WTC11 (cell line): ENCODE data around the gene ACBD7. TPM values are rescaled to one million over a fixed set of nuclear protein-coding genes. Genes with fewer than 3 reads are reported as not detected.
A peak's percentile ranks its signal among the peaks of the same experiment; 100 is the strongest.

Source experiments
- ATAC-seq: fragments of 200-7000 bp; cut with Tn5 transposase; 2 replicates; pipeline ENCODE4 v1.10.0; 2021; ENCODE audit warnings: mild to moderate bottlenecking, moderate library complexity
- CTCF ChIA-PET: fragments of 300-600 bp; sonication (Branson Sonifier 250); formaldehyde crosslinking; loops from one replicate; lab custom pipeline; 2021; ENCODE audit warnings: antibody characterized with exemption; lab: Charles Lee
- POLR2A ChIA-PET: fragments of 350-600 bp; sonication (Branson Sonifier 250); formaldehyde crosslinking; loops from one replicate; lab custom pipeline; 2021; ENCODE audit warnings: antibody characterized with exemption; lab: Charles Lee
- DNase-seq: peaks from one replicate; pipeline ENCODE4 v3.0.0; 2021; ENCODE audit warnings: low spot score
- H3K27ac Mint-ChIP-seq: 2 replicates; pipeline ENCODE4 v1.8.0; 2021; ENCODE audit warnings: mixed read lengths
- H3K27me3 Mint-ChIP-seq: 2 replicates; pipeline ENCODE4 v1.8.0; 2021; ENCODE audit warnings: low read depth, mild to moderate bottlenecking, moderate library complexity, mixed read lengths
- H3K36me3 Mint-ChIP-seq: 2 replicates; pipeline ENCODE4 v1.8.0; 2021; ENCODE audit warnings: mixed read lengths
- H3K4me1 Mint-ChIP-seq: 2 replicates; pipeline ENCODE4 v1.8.0; 2022; ENCODE audit warnings: mixed read lengths
- H3K4me3 Mint-ChIP-seq: 2 replicates; pipeline ENCODE4 v1.8.0; 2021; ENCODE audit warnings: mild to moderate bottlenecking, moderate library complexity, mixed read lengths
- H3K9me3 Mint-ChIP-seq: 2 replicates; pipeline ENCODE4 v1.8.0; 2021; ENCODE audit warnings: mixed read lengths
- ESRRA ChIP-seq: sonication (generic); formaldehyde crosslinking; IDR thresholded peaks from 2 replicates; pipeline ENCODE4 v1.8.1; 2022; ENCODE audit warnings: mild to moderate bottlenecking, missing genetic modification reagents, borderline replicate concordance
- GABPB1 ChIP-seq: sonication (generic); formaldehyde crosslinking; IDR thresholded peaks from 2 replicates; pipeline ENCODE4 v1.8.1; 2023; ENCODE audit warnings: mild to moderate bottlenecking, missing genetic modification reagents
- IRF2 ChIP-seq: sonication (generic); formaldehyde crosslinking; IDR thresholded peaks from 2 replicates; pipeline ENCODE4 v1.8.0; 2022; ENCODE audit warnings: low read depth, missing genetic modification reagents, borderline replicate concordance
- NFYB ChIP-seq: sonication (generic); formaldehyde crosslinking; conservative IDR thresholded peaks from 2 replicates; pipeline ENCODE4 v1.8.0; 2022; ENCODE audit warnings: low read depth, missing genetic modification reagents
- PRRX2 ChIP-seq: fragments of 250-450 bp; sonication (Bioruptor Pico); IDR thresholded peaks from 2 replicates; pipeline ENCODE4 v1.8.0; 2021; ENCODE audit warnings: mild to moderate bottlenecking
- RORB ChIP-seq: fragments of 250-450 bp; sonication (Bioruptor Pico); IDR thresholded peaks from 2 replicates; pipeline ENCODE4 v1.9.0; 2021; ENCODE audit warnings: mild to moderate bottlenecking
- SOX15 ChIP-seq: fragments of 250-450 bp; sonication (Bioruptor Pico); IDR thresholded peaks from 2 replicates; pipeline ENCODE4 v1.9.0; 2021; ENCODE audit warnings: mild to moderate bottlenecking
- TEAD1 ChIP-seq: sonication (generic); formaldehyde crosslinking; IDR thresholded peaks from 2 replicates; pipeline ENCODE4 v1.8.0; 2022; ENCODE audit warnings: mild to moderate bottlenecking, missing genetic modification reagents
- ZBTB21 ChIP-seq: sonication (generic); formaldehyde crosslinking; IDR thresholded peaks from 2 replicates; pipeline ENCODE4 v1.8.1; 2023; ENCODE audit warnings: mild to moderate bottlenecking, missing genetic modification reagents, borderline replicate concordance
- ZNF138 ChIP-seq: sonication (generic); formaldehyde crosslinking; conservative IDR thresholded peaks from 2 replicates; pipeline ENCODE4 v1.8.1; 2022; ENCODE audit warnings: mild to moderate bottlenecking, moderate library complexity, missing genetic modification reagents
- ZNF232 ChIP-seq: sonication (generic); formaldehyde crosslinking; IDR thresholded peaks from 2 replicates; pipeline ENCODE4 v1.8.0; 2022; ENCODE audit warnings: mild to moderate bottlenecking, missing genetic modification reagents
- ZNF416 ChIP-seq: fragments of 250-450 bp; sonication (Bioruptor Pico); IDR thresholded peaks from 2 replicates; pipeline ENCODE4 v1.9.0; 2021; ENCODE audit warnings: mild to moderate bottlenecking, inconsistent platforms
- total RNA-seq: library from RNA; stranded (reverse); gene quantifications from 3 replicates; pipeline ENCODE4 v1.2.3, GENCODE V29; 2021
- TF ChIP-seq, protein P1 (sequence below): sonication (generic); formaldehyde crosslinking; IDR thresholded peaks from 2 replicates; pipeline ENCODE4 v1.8.0; 2022; ENCODE audit warnings: mild to moderate bottlenecking, missing genetic modification reagents
- TF ChIP-seq, protein P2 (sequence below): sonication (generic); formaldehyde crosslinking; IDR thresholded peaks from 2 replicates; pipeline ENCODE4 v1.8.1; 2022; ENCODE audit warnings: mild to moderate bottlenecking, moderate library complexity, missing genetic modification reagents
- TF ChIP-seq, protein P3 (sequence below): sonication (generic); formaldehyde crosslinking; IDR thresholded peaks from 2 replicates; pipeline ENCODE4 v1.8.1; 2023; ENCODE audit warnings: mild to moderate bottlenecking, moderate library complexity, missing genetic modification reagents
- TF ChIP-seq, protein P4 (sequence below): fragments of 250-450 bp; sonication (Bioruptor Pico); conservative IDR thresholded peaks from 2 replicates; pipeline ENCODE4 v1.9.0; 2021; ENCODE audit warnings: mild to moderate bottlenecking
- TF ChIP-seq, protein P5 (sequence below): sonication (generic); formaldehyde crosslinking; conservative IDR thresholded peaks from 2 replicates; pipeline ENCODE4 v1.8.1; 2023; ENCODE audit warnings: mild to moderate bottlenecking, low read depth, missing genetic modification reagents, moderate library complexity

Gene ACBD7
- total RNA-seq, 1 experiment from 2014 or later: 10.0 TPM

DNA sequence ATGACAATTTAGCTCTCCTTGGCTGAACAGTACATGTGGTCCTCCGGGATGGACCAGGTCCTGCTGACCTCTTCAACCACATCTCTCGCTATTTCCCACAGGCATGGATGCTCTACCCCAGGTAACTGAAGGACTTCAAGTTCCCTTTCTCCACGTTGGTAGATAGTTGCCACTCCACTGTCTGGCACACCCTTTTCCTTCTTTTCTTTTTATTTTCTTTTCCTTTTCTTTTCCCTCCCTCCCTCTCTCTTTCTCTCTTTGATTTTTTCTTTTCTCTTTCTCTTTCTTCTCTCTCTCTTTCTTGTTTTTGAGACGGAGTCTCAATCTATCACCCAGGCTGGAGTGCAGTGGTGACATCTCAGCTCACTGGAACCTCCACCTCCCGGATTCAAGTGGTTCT, 2.8 kb upstream of the ACBD7 start (continued):
- TF ChIP-seq, protein P1, sequence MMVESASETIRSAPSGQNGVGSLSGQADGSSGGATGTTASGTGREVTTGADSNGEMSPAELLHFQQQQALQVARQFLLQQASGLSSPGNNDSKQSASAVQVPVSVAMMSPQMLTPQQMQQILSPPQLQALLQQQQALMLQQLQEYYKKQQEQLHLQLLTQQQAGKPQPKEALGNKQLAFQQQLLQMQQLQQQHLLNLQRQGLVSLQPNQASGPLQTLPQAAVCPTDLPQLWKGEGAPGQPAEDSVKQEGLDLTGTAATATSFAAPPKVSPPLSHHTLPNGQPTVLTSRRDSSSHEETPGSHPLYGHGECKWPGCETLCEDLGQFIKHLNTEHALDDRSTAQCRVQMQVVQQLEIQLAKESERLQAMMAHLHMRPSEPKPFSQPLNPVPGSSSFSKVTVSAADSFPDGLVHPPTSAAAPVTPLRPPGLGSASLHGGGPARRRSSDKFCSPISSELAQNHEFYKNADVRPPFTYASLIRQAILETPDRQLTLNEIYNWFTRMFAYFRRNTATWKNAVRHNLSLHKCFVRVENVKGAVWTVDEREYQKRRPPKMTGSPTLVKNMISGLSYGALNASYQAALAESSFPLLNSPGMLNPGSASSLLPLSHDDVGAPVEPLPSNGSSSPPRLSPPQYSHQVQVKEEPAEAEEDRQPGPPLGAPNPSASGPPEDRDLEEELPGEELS: no peak
- no peak for TF ChIP-seq PRRX2 (CRISPR knock-in tag)
- TF ChIP-seq, protein P2, sequence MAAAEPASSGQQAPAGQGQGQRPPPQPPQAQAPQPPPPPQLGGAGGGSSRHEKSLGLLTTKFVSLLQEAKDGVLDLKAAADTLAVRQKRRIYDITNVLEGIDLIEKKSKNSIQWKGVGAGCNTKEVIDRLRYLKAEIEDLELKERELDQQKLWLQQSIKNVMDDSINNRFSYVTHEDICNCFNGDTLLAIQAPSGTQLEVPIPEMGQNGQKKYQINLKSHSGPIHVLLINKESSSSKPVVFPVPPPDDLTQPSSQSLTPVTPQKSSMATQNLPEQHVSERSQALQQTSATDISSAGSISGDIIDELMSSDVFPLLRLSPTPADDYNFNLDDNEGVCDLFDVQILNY (CRISPR knock-in tag): no peak

DNA sequence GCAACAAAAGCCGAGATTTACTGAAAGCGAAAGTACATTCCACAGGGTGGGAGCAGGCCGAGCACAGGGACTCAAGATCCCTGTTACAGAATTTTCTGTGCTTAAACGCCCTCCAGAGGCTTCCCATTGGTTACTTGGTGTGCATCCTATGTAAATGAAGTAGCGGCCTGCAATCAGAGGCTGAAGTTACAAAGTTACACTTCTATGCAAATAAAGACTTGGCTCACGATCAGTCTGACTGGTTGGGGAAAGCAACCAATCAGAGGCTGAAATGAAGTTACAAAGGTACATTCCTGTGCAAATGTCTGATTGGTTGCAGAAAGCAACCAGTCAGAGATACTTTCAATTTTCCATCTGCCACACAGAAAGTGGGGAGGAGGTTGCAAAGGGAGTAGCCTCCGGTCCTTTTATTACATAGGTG, 4.1 kb downstream of the ACBD7 start:
- Mint-ChIP-seq H3K9me3 (no peaks in the 10 kb centered on the region), H3K27ac (peak overlapping the region; percentile 65), H3K4me1 (peaks cover 16% of the 10 kb centered on the region), H3K36me3 (peaks cover 2% of the 10 kb centered on the region; the same call in 1 of the 2 replicates), H3K27me3 (peaks cover 3% of the 10 kb centered on the region; the same call in 1 of the 2 replicates), H3K4me3 (no peak overlapping the region)
- ChIA-PET CTCF (no interaction called here), POLR2A (no interaction called here)
- peak; percentile 69 for TF ChIP-seq NFYB (CRISPR knock-in tag)
- TF ChIP-seq, protein P3, sequence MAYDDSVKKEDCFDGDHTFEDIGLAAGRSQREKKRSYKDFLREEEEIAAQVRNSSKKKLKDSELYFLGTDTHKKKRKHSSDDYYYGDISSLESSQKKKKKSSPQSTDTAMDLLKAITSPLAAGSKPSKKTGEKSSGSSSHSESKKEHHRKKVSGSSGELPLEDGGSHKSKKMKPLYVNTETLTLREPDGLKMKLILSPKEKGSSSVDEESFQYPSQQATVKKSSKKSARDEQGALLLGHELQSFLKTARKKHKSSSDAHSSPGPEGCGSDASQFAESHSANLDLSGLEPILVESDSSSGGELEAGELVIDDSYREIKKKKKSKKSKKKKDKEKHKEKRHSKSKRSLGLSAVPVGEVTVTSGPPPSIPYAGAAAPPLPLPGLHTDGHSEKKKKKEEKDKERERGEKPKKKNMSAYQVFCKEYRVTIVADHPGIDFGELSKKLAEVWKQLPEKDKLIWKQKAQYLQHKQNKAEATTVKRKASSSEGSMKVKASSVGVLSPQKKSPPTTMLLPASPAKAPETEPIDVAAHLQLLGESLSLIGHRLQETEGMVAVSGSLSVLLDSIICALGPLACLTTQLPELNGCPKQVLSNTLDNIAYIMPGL: no peak
- TF ChIP-seq ZBTB21 (CRISPR knock-in tag): no peak
- TF ChIP-seq IRF2 (CRISPR knock-in tag): no peak
- TF ChIP-seq GABPB1 (CRISPR knock-in tag): 0 out of 2 replicates have a peak, but pooled peaks have one; percentile 34
- no peak for TF ChIP-seq ZNF138
- no peak for TF ChIP-seq SOX15 (CRISPR knock-in tag)
- TF ChIP-seq, protein P4, sequence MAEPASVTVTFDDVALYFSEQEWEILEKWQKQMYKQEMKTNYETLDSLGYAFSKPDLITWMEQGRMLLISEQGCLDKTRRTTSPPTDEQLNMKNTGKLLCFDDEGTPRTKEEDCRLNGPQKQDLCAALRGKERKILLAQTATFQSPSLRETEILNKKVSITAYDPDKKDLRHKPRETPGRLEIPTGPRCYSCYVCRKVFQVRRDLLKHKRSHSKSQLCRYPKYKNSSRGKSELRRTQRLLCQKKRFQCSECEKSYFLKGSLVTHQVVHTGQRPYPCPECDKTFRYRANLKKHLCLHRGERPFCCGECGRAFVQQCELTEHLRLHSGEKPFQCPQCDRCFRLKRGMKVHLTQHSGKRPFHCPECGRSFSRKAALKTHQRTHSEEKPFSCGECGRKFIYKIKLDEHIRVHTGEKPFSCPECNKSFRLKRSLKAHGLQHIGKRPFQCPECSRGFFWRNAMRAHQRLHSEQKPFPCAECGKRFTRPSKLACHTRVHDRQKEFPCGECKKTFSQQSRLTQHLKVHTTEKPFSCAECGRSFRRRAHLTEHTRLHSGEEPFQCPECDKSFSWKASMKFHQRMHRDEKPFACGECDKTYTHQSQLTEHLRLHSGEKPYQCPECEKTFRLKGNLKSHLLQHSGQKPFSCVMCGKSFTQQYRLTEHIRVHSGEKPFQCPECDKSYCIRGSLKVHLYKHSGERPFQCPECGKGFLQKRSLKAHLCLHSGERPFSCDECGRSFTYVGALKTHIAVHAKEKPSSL: no peak
- peak; percentile 43 for ATAC-seq
- peak; percentile 24 for DNase-seq

DNA sequence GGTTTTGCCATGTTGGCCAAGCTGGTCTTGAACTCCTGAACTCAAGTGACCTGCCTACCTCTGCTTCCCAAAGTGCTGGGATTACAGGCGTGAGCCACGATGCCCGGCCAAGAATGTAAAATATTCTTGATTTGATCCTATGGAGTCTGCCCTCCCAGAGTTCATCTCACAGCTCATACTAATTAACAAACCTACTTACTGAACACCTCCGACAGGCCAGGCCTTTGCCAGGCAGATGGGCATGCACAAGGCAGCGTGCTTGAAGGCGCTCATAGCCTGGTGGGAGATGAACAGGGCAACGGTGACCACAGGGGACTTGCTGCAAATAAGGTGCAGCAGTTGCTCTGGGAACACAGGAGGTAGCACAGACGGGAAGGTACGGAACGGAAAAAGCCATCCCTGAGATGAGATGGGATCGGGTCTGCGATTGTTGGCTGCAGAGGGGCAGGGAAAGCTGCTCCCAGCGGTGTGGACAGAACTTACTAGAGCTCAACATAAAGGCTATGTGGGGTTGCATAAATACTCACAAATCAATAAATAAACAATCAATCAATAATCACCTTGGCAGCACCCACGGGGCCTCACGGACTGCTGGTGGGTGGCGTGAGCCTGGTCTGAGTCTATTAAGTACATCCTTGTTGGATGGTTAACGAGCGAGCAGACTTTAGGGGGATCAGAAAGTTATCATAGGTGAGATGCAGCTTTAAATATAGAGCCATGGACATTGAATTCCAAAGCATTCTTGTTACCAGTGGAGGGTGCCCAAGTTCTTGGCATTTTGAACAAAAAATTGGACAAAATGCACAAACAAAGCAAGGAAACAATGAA, 4.7 kb downstream of the ACBD7 start:
- H3K4me1 Mint-ChIP-seq: peaks cover 16% of the 10 kb centered on the region
- peaks cover 2% of the 10 kb centered on the region; the same call in 1 of the 2 replicates for H3K36me3 Mint-ChIP-seq
- no peak for TF ChIP-seq TEAD1
- no peak for TF ChIP-seq ZNF232 (CRISPR knock-in tag)
- TF ChIP-seq, protein P5, sequence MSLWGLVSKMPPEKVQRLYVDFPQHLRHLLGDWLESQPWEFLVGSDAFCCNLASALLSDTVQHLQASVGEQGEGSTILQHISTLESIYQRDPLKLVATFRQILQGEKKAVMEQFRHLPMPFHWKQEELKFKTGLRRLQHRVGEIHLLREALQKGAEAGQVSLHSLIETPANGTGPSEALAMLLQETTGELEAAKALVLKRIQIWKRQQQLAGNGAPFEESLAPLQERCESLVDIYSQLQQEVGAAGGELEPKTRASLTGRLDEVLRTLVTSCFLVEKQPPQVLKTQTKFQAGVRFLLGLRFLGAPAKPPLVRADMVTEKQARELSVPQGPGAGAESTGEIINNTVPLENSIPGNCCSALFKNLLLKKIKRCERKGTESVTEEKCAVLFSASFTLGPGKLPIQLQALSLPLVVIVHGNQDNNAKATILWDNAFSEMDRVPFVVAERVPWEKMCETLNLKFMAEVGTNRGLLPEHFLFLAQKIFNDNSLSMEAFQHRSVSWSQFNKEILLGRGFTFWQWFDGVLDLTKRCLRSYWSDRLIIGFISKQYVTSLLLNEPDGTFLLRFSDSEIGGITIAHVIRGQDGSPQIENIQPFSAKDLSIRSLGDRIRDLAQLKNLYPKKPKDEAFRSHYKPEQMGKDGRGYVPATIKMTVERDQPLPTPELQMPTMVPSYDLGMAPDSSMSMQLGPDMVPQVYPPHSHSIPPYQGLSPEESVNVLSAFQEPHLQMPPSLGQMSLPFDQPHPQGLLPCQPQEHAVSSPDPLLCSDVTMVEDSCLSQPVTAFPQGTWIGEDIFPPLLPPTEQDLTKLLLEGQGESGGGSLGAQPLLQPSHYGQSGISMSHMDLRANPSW (CRISPR knock-in tag): no peak
- TF ChIP-seq GABPB1 (CRISPR knock-in tag): no peak
- TF ChIP-seq ESRRA (CRISPR knock-in tag): no peak
- TF ChIP-seq RORB: no peak
- TF ChIP-seq ZNF416 (CRISPR knock-in tag): no peak
- H3K27ac Mint-ChIP-seq: peak overlapping the region; percentile 65
- ChIA-PET CTCF (no interaction called here), POLR2A (no interaction called here)
- ATAC-seq (no peak), DNase-seq (no peak)
- H3K4me3 Mint-ChIP-seq: no peak overlapping the region; the same call in 1 of the 2 replicates
- H3K27me3 Mint-ChIP-seq: peaks cover 3% of the 10 kb centered on the region; the same call in 1 of the 2 replicates
- H3K9me3 Mint-ChIP-seq: no peaks in the 10 kb centered on the region
